HG03280 (cell line): Measurements from ENCODE around the gene SH3BP1.

Source experiments
- ATAC-seq: cut with Tn5 transposase; IDR thresholded peaks from one replicate; pipeline ENCODE4 v1.9.1; 2021; ENCODE audit warnings: mild to moderate bottlenecking, moderate library complexity; ENCODE audit not compliant: unreplicated experiment

SH3BP1 gene

GRCh38 chr22:37632174-37633088 is 7.0 kb upstream of the SH3BP1 start:
- ATAC-seq: peak; percentile 6

GRCh38 chr22:37633089-37633624 is 6.3 kb upstream of the SH3BP1 start:
- peak; percentile 40 for ATAC-seq

GRCh38 chr22:37633625-37634416 is 5.6 kb upstream of the SH3BP1 start:
- ATAC-seq: peak; percentile 43

GRCh38 chr22:37634417-37634924 is 5.0 kb upstream of the SH3BP1 start:
- ATAC-seq: no peak

GRCh38 chr22:37635157-37635556 is 4.3 kb upstream of the SH3BP1 start:
- no peak for ATAC-seq

- ATAC-seq: no peak
These were observed 3.1 kb upstream of the SH3BP1 start for GRCh38 chr22:37636186-37636948.

- ATAC-seq: no peak
These were observed 2.6 kb upstream of the SH3BP1 start for GRCh38 chr22:37636949-37637273.

GRCh38 chr22:37638391-37639069 is 939 bp upstream of the SH3BP1 start:
- ATAC-seq: no peak

- ATAC-seq: no peak
These were observed 512 bp downstream of the SH3BP1 start for GRCh38 chr22:37639771-37640590.

- no peak for ATAC-seq
These were observed 1.4 kb downstream of the SH3BP1 start for GRCh38 chr22:37640591-37641560.

GRCh38 chr22:37641561-37641949 is 2.1 kb downstream of the SH3BP1 start:
- ATAC-seq: no peak

GRCh38 chr22:37643225-37643847 is 3.9 kb downstream of the SH3BP1 start:
- peak; percentile 45 for ATAC-seq

- no peak for ATAC-seq
These were observed 7.8 kb downstream of the SH3BP1 start for GRCh38 chr22:37647317-37647716.

- ATAC-seq: no peak
These were observed 8.5 kb downstream of the SH3BP1 start for GRCh38 chr22:37647928-37648327.

GRCh38 chr22:37650463-37651136 is 11.1 kb downstream of the SH3BP1 start:
- no peak for ATAC-seq

- ATAC-seq: no peak
These were observed 15.2 kb downstream of the SH3BP1 start for GRCh38 chr22:37654563-37655251.

GRCh38 chr22:37655252-37655563 is 15.7 kb downstream of the SH3BP1 start:
- no peak for ATAC-seq
